Middle frontal gyrus (tissue), 1 donor: ENCODE results near the gene TBCK.
"Not testable (repeated sequence)": the region's sequence is repeated elsewhere in the genome, so short reads cannot be mapped to it uniquely, and the experiment has no call there.

Experiments used
- DNase-seq: peaks from one replicate; pipeline ENCODE4 v3.0.0-alpha.2; 2015; ENCODE audit warnings: low spot score; ENCODE audit errors: extremely low spot score

Gene TBCK

GRCh38 chr4:106321814-106322213 lies 5.8 kb upstream of the TBCK start:
- DNase-seq = not testable (repeated sequence)

GRCh38 chr4:106321168-106321567 lies 5.2 kb upstream of the TBCK start:
- DNase-seq = not testable (repeated sequence)

DNA sequence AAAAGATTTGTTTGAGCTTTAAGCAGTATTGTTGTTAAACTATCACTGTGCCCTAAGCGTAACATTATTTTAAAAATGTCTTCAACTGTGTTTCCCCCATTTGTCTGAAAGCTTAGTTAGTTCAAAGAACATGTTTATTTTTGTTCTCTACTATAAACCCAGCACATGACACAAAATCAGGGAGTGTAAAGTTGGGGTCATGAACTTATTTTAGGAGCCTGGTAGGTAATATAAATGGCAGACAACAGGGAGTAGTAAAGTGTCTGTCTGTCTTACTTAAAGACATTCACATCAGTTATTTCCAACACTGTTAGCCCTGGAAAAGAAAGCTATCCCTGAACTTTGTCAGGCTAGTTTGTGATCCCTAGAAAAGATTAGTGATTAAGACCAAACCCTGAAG lies 4.2 kb upstream of the TBCK start:
- no peak for DNase-seq

- no peak for DNase-seq
Measured at GRCh38 chr4:106318511-106318910, 2.5 kb upstream of the TBCK start.

DNA sequence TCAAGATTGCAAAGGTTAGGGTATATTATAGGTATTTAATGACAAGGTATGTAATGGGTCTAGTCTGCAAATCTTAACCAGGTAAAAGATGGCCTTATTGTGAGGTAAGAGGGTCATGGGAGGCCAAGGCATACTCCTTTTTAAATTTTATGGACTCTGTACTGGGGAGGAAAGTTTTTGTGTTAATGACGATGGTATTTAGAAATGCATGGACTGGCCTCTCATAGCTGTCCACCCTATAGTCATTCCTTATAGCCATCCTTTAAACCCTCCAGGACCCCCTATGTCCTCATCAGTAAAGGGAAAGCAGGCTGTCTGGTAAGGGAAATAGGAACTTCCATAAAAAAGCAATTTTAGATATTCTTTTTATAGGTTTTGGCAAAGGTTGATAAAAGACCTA lies 1.8 kb upstream of the TBCK start:
- no peak for DNase-seq

DNA sequence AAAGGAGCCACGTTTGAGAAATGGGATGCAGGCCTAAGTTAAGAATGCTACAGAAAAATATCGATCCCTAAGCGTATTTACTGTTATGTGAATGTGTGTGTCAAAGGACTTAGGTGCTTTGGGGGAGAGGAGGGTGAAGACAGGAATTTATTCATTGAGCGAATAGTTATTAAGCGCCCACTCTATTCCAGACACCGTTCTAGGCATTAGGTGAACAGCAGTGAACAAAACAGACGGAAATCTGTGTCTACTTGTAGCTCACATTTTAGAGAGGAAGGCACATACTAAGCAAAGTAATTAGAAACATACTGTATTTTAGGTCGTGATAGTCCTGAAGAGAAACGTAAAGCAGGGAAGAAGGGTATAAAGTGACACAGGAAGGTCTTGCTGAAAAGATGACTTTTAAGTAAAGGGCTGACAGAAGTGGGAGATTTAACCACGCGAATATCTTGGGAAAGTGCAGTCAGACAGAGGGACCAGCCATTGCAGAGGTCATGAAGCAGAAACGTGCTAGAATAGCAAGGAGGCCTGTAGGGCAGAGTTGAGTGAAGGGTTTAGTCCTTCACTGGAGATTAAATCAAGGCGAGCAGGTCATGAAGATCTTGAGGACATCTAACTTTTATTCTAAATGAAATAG lies 882 bp upstream of the TBCK start:
- no peak for DNase-seq

DNA sequence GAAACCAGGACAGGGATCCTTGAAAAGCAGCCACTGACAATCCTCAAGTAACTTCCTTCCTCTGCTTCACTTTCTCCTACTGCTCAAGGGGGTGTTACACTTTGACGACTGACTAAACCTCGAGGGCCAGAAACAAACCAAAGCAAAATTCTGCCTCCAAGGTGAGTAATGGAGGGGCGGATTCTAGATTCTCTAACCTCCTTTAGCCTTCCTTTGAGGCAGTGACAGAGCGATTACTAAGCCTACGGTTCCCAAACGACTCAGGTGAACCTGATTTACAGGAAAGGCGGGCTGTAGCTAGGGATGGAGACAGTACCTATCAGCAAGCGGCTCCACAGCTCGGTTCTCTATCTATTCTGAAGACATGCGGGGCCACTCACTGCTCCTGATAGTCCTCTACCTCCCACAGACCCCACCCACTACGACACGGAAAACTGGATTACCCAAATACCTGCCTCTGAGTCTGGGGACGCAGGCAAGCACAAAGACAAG lies 487 bp downstream of the TBCK start:
- no peak for DNase-seq

- DNase-seq = no peak
Measured at GRCh38 chr4:106314960-106315359, 1.0 kb downstream of the TBCK start.

DNA sequence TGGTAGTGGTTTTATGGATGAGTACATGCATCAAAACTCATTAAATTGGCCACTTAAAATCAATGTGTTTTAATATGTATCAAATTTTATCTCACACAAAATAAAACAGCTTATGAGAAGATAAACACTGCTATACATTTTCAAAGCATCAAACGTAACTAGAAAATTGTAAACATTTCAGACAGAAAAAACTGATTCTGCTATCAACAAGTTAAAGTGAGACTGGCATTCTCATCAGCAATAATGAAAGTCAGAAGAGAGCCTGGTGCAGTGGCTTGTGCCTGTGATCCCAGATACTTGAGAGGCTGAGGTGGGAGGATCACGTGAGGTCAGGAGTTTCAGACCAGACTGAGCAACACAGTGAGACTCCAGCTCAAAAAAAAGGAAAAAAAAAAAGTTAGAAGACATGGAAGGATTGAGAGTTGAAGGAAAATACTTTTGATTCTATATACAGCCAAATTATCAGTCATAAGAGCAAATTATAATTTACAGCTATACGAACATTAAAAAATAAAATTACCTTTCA lies 2.9 kb downstream of the TBCK start:
- no peak for DNase-seq

DNA sequence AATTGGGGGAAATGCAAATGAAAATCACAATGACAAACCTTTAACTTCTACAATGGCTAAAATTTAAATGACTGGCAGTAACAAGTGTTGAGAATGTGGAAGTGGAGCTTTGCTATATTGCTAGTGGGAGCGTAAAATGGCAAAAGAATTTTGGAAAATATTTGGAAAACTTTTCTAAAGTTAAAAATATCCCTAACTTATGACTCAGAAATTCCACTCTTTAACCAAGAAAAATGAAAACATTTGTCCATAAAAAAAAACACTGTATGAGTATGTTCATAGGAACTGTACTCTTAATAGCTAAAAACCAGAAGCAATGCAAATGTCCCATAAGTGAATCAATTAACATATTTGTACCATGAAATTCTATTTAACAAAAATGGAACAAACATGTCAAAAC lies 3.6 kb downstream of the TBCK start:
- DNase-seq = no peak

DNA sequence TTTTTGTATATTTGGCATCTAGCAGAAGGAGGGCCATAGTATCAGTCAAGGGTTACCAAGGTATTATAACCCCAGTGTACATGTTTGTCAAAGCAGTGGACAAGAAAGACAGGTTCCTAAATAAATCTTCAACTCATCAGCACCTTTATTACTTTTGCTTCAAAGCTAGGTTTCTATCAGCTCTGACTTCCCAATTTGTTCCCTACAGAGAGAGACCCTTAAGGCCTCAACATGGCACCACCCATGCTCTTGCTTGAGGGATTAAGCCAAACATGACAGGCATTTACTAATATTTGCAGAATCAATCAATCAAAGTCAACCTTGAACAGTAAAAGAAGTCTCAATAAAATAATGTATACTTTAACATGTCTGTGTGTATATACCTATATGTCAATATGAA lies 9.4 kb downstream of the TBCK start:
- no peak for DNase-seq

DNA sequence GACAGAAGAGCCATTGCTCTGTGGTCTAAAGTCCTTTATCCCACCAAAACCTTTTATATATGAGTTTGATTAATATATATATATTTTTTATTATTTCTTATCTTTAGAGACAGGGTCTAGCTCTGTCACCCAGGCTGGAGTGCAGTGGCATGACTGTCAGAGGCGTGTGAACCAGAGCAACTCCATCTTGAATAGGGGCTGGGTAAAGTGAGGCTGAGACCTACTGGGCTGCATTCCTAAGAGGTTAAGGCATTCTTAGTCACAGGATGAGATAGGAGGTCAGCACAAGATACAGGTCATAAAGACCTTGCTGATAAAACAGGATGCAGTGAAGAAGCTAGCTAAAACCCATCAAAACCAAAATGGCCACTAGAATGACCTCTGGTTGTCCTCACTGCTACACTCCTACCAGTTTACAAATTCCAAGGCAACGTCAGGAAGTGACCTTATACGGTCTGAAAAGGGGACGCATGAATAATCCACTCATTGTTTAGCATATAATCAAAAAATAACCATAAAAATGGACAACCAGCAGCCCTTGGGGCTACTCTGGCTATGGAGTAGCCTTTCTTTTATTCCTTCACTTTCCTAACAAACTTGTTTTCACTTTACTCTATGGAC lies 10.5 kb downstream of the TBCK start:
- no peak for DNase-seq

- no peak for DNase-seq
Measured at GRCh38 chr4:106304632-106305031, 11.4 kb downstream of the TBCK start.

DNA sequence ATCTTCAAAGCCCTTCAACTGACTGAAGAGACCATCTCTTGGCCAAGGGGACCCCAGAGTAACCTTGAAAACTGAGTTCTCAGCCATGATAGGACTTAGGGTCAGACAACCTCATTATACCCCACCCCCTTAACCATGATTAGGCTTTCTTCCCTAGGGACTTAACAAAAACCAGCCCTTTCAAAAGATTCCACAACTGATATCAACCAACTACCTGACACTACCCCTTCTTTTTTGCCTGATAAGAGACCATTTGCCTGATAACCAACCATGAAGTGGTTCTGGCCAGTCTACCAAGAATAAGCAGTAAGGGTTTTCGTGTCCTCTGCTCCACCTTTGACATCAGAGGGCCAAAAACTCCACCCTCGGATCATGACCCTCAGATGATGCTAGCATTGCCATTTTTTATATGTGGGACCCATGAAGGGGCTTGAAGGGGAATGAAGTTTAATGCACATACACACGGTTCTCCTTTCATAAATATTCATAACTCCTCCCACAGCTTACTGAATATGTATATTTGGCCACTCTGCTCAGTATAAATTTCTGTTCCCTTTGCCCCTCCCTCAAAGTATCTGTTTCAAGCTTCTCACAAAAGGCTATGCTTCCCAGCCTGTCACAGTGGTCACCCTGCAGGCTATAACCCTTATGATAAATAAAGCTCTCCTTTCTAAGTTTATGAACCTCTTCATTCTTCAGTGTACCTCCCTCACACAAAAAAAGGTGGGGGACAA lies 12.3 kb downstream of the TBCK start:
- DNase-seq = no peak

GRCh38 chr4:106302062-106302438 lies 14.0 kb downstream of the TBCK start:
- no peak for DNase-seq

DNA sequence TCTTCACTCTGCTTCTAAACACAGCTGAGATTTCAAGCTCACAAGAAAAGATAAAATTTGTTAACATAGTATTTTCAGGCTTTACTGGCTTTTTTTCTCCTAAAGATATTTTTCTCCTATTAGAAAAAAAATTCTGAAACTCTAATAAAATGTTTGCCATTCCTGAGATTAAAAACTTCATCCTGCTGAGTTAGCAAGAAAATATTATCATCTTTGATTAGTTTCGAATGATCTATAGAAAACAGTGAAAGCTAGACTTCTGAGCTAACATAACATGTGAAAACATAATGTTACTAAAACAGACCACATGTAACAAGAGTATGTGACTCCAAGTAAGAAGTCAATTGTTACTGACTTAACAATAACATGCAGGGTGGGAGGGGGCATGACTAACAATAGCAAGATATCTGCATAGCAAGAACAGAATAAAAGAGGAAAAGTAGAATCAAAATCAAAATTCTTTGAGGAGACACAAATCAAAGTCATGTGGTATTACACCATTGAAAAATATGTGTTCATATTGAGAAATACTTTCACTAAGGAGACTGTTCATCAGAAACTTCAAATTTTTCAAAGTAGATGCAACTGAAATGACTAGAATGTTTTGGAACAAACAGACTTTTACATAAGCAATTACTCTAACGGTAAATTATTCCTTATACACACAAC lies 14.5 kb downstream of the TBCK start:
- no peak for DNase-seq

- no peak for DNase-seq
Measured at GRCh38 chr4:106299977-106300376, 16.0 kb downstream of the TBCK start.

DNA sequence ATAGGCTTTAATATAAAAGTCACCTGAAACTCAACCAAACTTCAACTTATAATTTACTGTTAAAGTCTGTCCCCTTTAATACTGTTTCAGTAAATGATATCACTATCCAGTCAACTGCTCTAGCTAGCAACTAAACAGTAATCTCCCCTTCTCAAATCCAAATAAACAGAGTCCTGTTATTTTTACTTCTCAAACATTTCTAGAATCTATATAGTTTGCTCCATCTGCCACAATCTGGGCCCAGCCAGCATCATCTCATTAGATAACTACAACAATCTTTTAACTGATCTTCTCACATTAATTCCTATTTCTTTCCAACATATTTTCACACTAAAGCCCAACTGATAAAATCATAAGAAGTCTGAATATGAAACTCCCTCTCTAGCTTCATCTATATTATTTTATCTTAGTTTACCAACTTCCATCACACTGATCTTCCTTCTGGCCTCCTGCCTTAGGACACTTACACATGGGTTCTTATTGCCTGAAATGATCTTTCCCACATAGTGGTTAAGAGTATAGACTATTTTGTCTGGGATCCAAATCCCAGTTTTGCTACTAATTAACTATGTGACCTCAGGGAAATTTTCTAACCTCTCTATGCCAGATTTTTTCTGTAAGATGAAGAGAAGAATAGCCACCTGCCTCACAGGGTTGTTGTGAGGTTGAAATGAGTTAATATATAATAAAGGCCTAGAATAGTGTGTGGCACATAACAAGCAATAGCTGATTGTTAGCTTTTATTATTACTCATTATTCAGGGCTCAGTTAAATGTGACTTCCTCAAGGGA lies 18.6 kb downstream of the TBCK start:
- DNase-seq = no peak

DNA sequence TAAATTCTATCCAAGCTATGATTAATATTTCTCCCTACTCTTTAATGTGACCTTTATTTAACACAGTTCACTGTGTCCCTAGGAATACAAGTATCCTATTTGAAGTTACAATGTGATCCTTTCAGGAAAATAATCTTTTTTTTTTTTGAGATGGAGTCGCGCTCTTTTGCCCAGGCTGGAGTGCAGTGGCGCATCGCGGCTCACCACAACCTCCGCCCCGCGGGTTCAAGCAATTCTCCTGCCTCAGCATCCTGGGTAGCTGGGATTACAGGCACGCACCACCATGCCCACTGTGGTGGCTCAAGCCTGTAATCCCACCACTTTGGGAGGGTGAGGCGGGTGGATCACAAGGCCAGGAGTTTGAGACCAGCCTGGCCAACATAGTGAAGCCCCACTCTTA lies 21.9 kb downstream of the TBCK start:
- DNase-seq = no peak

DNA sequence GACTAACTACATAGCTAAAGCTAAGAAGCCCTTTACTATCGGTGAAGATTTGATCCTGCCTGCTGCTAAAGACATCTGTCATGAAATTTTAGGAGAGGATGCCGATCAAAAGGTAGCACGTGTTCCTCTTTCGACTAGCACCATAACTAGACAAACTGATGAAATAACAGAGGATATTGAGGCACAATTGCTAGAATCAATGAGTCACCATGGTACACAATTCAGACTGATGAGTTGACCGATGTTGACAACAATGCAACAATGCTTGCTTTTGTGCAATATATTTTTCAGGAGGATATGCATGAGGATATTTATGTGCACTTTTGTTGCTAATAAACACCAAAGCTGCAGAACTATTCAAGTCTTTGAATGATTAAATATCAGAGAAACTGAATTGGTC lies 24.3 kb downstream of the TBCK start:
- DNase-seq = no peak

DNA sequence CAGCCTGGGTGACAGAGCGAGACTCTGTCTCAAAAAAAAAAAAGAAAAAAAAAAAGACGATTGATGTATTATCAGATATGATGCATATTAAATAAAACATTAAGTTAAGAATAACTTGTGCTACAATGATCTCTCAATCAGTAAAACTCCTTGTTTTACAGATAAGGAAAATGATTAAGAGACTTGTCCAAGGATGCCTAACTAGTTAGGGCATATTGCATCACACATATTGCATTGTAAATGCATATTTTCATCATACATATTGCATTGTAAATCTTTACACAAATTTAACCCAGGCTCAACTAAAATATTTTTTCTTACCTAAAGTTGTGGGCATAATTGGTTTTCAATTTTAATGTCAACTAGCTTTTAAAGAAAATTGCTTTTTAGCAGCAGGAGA lies 26.3 kb downstream of the TBCK start:
- DNase-seq = no peak
